GM19025 (cell line): ENCODE measurements around the gene SLC39A8.
"Not testable (repeated sequence)": the region's sequence is repeated elsewhere in the genome, so short reads cannot be mapped to it uniquely, and the experiment has no call there.

Experiments
- ATAC-seq: cut with Tn5 transposase; IDR thresholded peaks from one replicate; pipeline ENCODE4 v1.9.1; 2021; ENCODE audit warnings: mild to moderate bottlenecking, low read depth, moderate library complexity; ENCODE audit not compliant: unreplicated experiment

Gene SLC39A8

DNA sequence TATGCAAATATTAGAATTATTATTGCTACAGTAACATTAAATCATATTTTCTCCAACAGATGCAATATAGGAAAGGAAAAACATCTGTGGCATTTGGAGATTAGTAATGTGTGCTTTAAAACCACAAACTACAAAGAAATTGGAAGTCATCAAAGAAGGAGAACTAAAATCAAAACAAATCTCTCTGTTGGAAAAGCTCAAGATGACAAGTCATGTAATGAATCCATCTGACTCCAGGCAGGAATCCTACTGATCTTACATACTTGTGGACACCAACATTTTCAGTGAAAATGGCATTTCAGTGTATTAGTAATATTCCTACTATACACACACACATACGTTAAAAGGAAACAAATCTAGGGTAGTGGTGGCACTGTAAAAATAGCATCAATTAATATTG is 98.2 kb downstream of the SLC39A8 start:
- ATAC-seq: no peak

DNA sequence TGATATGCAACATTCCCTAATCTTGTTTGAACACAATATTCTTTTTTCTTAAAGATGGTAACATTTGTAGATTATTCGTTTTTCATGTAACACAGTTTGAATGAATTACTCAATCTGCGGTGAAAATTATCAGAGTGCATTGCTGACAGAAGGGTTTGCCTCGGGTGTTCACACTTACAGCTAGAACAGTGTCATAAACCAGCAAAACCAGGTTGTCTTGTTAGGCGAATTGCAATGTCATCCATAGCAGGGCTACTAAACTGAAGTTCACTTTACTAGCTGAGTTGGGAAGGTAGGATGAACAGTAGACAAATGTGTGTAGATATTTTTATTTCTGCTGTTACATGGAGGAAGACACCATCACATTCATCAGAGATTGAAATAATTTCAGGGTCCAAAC is 98.9 kb downstream of the SLC39A8 start:
- ATAC-seq: no peak

DNA sequence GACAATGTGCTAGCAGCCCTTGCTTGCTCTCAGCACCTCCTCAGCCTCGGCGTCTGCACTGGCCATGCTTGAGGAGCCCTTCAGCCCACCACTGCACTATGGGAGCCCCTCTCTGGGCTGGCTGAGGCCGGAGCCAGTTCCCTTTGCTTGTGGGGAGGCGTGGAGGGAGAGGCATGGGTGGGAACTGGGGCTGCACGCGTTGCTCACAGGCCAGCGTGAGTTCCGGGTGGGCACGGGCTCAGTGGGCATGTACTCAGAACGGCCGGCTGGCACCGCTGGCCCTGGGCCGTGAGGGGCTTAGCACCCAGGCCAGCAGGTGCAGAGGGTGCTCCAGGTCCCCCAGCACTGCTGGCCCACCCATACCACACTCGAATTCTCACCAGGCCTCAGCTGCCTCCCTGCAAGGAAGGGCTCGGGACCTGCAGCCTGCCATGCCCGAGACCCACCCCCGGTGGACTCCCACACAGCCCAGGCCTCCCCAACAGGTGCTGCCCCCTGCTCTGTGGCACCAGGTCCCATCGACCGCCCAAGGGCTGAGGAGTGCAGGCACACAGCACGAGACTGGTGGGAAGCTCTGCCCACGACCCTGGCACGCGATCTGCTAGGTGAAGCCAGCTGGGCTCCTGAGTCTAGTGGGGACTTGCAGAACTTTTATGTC is 100.3 kb downstream of the SLC39A8 start:
- ATAC-seq: no peak

DNA sequence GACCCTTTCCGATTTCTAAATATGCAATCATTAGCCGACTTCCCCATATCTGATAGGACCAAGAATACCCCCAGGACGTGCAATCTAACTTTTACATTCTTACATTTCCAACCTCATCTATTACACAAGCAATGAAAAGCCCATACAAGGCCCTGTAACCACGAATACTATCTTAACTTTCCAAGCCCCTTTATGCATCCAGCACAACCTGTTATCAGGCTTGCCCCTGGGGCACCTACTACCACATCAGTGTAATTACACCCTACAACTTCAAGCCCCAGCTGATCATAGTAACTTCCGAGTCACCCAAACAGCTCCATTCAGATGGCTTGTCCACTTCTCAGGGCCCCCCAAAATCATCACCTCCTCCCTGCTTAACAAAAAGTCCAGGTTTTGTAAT is 102.0 kb downstream of the SLC39A8 start:
- ATAC-seq: not testable (repeated sequence)

DNA sequence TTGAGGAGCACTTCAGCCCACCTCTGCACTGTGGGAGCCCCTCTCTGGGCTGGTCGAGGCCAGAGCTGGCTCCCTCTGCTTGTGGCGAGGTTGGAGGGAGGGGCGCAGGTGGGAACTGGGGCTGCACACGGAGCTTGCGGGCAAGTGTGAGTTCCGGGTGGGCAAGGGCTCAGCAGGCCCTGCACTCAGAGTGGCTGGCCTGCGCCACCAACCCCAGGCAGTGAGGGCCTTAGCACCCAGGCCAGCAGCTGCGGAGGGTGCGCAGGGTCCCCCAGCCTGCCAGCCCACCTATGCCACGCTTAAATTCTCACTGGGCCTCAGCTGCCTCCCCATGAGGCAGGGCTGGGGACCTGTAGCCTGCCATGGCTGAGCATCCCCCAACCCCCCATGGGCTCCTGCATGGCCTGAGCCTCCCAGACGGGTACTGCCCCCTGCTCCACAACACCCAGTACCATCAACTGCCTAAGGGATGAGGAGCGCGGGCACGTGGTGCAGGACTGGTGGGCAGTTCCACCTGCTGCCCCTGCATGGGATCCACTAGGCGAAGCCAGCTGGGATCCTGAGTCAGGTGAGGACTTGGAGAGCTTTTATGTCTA is 110.9 kb downstream of the SLC39A8 start:
- ATAC-seq: no peak

DNA sequence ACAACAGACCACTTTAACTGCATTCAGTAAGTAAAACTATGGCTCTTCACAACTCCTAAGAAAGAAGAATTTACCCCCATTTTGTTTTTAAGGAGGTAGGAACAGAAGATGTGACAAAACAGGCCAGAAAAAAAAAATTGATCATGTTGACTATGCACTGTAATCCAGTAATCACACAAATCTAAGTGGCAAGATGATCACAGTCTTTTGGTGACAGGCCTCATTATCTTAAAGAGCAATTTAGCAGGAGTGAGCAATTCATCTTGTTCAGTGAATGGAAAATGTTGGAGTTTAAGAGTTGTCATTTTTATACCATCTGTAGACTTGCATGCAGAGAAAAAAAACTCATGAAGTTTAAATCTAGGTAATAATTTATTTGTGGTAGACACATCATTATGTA is 115.1 kb downstream of the SLC39A8 start:
- ATAC-seq: no peak

DNA sequence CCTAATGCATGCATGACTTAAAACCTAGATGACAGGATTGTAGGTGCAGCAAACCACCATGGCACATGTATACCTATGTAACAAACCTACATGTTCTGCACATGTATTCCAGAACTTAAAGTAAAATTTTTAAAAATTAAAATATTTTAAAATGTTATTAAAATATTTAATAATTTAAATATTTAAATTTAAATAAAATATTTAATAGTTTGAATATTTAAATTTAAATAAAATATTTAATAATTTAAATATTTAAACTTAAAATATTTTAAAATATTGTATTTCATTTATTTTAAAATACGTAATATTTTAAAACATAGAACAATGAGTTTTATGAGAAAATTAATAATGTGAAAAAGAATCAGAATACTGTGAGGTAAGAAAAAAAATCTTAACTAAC is 117.9 kb downstream of the SLC39A8 start:
- ATAC-seq: no peak

DNA sequence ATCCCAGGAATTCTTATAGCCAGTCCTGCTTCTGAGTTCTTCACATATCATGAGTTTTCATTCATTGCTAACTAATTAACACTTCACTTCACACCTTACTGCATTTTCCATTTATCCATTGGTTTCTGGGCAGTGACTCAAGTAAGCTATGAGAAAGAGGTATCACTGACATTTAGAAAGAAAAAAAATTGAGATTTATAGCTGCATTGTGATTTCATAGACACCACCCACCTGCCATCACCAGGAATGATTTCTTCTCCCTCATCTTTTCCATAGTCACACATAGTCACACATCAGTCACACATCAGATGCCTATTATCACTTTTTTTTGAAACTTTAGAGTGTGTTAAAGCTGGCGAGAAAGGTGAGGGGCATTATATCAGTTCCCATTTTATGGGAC is 121.8 kb downstream of the SLC39A8 start:
- no peak for ATAC-seq

DNA sequence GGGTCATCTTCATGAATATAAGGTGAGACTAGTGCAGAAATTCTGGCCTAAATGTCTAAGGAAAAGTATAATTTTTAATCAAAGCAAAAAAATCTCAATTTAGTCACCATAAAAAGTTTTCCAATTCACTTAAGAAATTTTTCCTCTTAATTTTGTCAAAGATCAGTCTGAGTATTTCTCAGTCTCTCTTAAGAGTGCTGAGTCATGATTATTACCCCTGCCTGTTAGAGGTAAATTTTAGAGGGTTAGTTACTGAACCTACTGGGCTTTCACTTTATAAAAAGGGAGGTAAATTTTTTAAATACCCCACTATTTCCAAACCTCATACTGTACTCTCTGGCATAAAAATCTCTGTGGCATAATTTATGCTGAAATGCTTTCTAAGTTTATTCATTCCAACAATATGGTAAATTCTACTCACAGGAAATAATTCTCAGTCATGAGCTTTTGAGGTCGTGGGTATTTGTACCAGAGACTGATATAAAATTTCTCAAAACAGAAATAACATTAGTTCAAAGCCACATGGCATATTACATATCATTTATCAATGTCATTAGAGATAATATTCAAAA is 122.4 kb downstream of the SLC39A8 start:
- no peak for ATAC-seq

DNA sequence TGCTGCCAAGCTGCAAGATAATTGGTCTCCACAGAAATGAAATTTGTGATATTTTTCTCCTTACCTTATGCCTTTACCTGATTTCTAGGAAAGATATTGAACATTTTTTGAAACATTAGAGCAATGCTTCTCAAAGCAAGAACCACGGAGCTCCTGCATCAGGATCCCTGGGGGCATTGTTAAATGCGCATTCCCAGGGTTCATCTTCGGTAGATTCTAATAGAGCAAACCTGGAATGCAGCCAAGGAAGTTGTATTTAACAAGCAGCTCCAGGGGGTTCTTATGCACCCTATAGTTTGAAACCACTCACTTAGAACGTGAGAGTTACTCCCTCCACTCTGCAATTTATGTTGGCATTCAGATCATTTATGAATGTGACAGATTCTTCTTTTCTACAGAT is 126.2 kb downstream of the SLC39A8 start:
- ATAC-seq: no peak

DNA sequence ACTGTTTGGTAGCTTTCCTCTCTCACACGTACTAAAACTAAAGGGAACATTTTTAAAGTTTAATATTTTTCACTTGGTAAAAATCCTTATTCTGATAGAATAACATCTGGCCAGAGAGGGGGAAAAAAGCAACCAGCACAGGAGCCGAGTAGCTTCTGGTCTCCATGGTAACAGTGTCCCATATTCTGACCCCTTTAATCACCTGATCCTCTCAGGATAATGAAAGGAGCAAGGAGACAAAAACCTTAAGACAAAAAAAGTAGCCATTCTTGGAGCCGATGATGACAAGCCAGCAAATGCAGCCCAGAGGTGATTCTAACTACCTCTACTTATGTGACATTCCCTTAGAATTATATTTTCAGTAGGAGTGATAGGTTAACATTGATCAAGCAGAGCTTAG is 126.6 kb downstream of the SLC39A8 start:
- ATAC-seq: no peak

DNA sequence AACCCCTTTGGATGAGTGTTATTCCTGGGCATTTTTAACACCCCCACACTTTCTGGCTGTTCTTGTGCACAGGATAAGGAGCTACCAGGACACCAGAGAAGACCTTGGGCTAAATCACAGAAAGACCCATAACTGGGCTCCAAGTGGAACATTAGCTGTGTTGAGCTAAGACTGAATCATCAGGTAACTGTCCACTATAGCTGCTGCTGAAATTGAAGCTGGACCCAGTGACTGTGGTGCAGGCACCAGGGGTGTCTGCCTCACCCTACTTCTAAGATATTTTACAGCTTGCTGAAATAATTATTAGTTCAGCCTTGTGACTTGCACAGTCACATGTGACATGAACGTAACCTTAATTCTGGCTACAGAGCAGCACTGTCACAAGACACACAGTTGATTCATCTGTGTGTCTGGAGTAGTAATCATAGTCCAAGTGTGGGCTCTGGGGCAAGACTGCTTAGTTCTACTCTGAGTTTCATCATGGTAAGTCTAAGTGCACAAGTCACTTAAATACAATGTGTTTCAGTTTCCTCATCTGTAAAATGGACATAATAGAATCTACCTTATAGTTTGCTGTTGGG is 127.4 kb downstream of the SLC39A8 start:
- ATAC-seq: no peak

DNA sequence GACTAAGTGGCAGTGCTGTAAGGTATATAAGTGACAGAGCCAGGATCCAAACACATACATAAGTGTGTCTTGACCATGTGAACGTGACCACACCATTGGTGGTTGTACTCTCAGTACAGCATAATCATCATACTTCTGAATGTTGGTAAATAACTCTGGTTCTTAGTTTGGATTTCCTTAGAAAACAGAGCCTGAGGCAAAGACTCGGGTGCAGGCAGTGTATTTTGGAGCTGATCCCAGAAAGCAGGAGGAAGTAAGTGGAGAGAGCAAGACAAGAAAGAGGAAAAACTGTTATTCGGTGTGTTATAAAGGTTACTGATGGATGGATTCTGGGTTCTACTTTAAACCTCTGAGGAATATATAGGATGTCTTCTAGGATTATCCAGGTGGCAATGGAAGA is 127.9 kb downstream of the SLC39A8 start:
- ATAC-seq: no peak

DNA sequence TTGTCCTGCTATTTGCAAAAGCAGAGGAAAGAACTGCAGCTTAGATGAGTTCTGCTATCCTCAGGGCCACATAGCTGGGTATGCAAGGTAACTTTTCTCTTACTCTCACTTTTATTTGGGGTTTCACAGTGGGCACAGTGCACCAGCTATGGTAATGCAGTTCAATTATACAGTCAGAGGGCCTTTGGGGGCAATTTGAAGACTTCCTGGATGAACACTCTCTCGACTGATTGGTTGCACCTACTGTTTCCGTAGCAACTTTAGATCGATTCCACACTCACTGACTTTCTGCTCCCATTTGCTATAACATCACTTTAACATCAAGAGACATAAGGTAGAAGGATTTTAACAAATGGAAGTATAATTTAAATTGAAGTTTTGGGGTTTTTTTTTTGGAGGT is 128.6 kb downstream of the SLC39A8 start:
- ATAC-seq: no peak

DNA sequence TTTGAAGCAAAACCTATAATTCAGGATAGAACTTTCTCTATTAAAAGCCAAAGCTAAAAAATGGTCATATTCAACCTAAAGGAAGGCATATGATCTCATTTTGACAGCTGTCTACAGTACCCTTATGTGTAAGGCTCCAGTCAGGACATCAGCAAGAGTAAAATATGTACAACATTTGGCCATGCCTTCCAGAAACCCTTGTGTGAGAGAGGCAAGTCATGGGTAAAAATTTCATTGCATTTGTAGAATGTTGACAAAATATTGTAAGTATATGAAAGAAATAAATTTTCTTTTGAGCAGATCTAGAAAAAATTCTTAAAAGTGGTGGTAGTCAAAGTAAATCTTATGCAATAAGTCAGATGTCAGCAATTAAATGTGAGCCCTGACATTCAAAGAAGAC is 132.3 kb downstream of the SLC39A8 start:
- no peak for ATAC-seq
